Adrenal gland (tissue), 12 donors: ENCODE measurements around the gene PCSK6. TPM values are rescaled to one million over a fixed set of nuclear protein-coding genes. Genes with fewer than 3 reads are reported as not detected.

Source experiments
- DNase-seq, 7 donors: peaks; one replicate each; pipeline ENCODE4 v3.0.0-alpha.2; 2019 to 2020
- H3K27ac ChIP-seq, 5 donors: fragments of 200-600 bp; sonication (generic) in 4 of 5; 1 replicate in 3 of 5; 2 replicates in 2 of 5; pipeline versions ENCODE4 v1.5.1 to v1.8.0; 2016 to 2020; ENCODE audit warnings: mild to moderate bottlenecking in 1 of 5
- H3K27me3 ChIP-seq: fragments of 200-600 bp; 2 replicates; pipeline ENCODE4 v1.8.0; 2021
- H3K36me3 ChIP-seq, 2 donors: fragments of 200-600 bp; replicated peaks in 1 of 2; 1 replicate in 1 of 2; 2 replicates in 1 of 2; pipeline versions ENCODE4 v1.5.1 to v1.8.0; 2018 to 2022
- H3K4me1 ChIP-seq, 2 donors: fragments of 200-600 bp; replicated peaks in 1 of 2; 1 replicate in 1 of 2; 2 replicates in 1 of 2; pipeline versions ENCODE4 v1.5.1 to v1.8.0; 2018 to 2021
- H3K4me3 ChIP-seq, 4 donors: fragments of 200-600 bp; sonication (generic) in 3 of 4; one replicate each; pipeline ENCODE4 v1.5.1; 2016 to 2018
- H3K9me3 ChIP-seq, 3 donors: fragments of 200-600 bp; sonication (generic) in 1 of 3; replicated peaks in 1 of 3; 1 replicate in 2 of 3; 2 replicates in 1 of 3; pipeline versions ENCODE4 v1.5.1 to v1.8.0; 2016 to 2021
- CTCF ChIP-seq, 6 experiments: fragments of 450-650 bp in 4 of 6; fragments of 200-600 bp in 2 of 6; sonication (generic) in 1 of 6; IDR thresholded peaks; 1 replicate in 5 of 6; 2 replicates in 1 of 6; pipeline versions ENCODE4 v1.5.1 to v1.8.0; 2016 to 2021; ENCODE audit warnings: antibody characterized with exemption in 6 of 6, mild to moderate bottlenecking in 2 of 6, moderate library complexity in 1 of 6
- POLR2A ChIP-seq, 2 donors: fragments of 450-650 bp; IDR thresholded peaks; one replicate each; pipeline ENCODE4 v1.6.1; 2017; ENCODE audit warnings: antibody characterized with exemption in 2 of 2, mild to moderate bottlenecking in 2 of 2, moderate library complexity in 1 of 2
- WGBS, 4 donors: extraction: QIAGEN DNeasy Blood & Tissue Kit in 2 of 4; methylation state at CpG; one replicate each; pipeline versions ENCODE4 v1.1.5 to v1.1.7; 2013 to 2017; 5-methylcytosine and 5-hydroxymethylcytosine counted together
- intact Hi-C, 2 donors: fragments of 100-400 bp; cut with DNase I; formaldehyde crosslinking; loops; one replicate each; pipeline versions ENCODE4 v1.14.1 to v1.15.0; 2022 to 2023
- polyA plus RNA-seq, 3 donors: library from polyadenylated mRNA; stranded (reverse); fragments of 200-250 nt in 2 of 3; fragments of 350-450 nt in 1 of 3; fragmentation: Illumina TruSeq in 1 of 3; extraction: RNeasy Lipid Tissue Mini Kit (QIAGEN cat#74804) in 1 of 3; gene quantifications; one replicate each; pipeline ENCODE4 v1.2.3, GENCODE V29; 2013 to 2014
- total RNA-seq, 9 donors: library from RNA; depleted of rRNA in 4 of 9; stranded (reverse); fragments of >200 nt in 4 of 9; fragments of 120-200 nt in 1 of 9; fragmentation: NEBNext Ultra II Directional in 1 of 9; extraction: Animal tissue kit (Norgen Biotek cat#: 25700) in 1 of 9; gene quantifications; one replicate each; pipeline versions ENCODE4 v1.1.0 to v1.2.4, GENCODE V29; 2013 to 2023
- donor health status: healthy with polysubstance abuse.
- donor health status: Bipolar disorder and iron deficiency.
- donor health status: DM: yes; HTN: yes; CAD: no.
- donor health status: DM: no; HTN: no; CAD: no.
- donor health status: DM: no; HTN: no; CAD: no.
- donor health status: DM: yes; HTN: yes; CAD: no.

Gene PCSK6
- total and polyA plus RNA-seq, 12 donors: 0.88 to 53.0 (median 5.6) TPM

DNA sequence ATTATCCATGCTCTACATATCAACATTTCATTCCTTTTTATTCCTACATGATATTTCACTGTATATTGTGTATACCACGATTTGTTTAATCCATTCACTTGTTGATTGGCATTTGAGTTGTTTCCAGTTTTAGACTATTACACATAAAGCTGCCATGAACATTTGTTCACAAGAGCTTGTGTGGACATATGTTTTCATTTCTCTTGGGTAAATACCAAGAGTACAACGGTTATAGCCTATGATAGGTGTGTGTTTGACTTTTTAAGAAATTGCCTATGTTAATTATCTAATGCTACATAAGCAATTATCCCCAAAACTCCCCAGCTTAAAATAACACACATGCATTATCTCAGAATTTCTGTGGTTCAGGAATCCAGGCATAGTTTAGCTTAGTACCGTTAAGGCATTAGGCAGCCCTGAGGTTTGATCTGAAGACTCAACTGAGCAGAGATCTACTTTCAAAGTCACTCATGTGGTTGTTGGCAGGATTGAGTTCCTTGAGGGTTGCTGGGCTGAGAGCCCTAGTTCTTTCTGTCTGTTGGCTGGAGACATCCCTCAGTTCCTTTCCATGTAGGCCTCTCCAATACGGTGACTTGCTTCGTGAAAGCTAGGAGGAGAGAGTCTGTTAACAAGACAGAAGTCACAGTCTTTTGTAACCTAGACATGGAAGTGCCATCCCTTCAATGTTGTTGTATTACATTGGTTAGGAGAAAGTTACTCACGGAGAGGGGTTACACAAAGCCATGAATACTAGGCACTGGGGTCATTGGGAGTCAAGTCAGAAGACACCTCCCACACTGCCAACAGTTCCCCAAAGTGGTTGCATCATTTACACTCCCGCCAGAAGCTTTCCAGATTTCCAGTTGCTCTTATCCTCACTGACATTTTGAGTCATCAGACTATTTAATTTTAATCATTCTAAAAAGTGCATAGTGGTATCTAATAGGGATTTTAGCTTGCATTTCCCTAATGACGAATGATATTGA lies 21.0 kb upstream of the PCSK6 start:
- Histone ChIP-seq H3K27me3 (no peaks in the 10 kb centered on the region), H3K36me3 (no peaks in the 10 kb centered on the region), H3K4me3 (no peak overlapping the region), H3K27ac (no peak overlapping the region), H3K9me3 (peaks cover 0 to under 1% (median 0%) of the 10 kb centered on the region in 3 donors), H3K4me1 (no peaks in the 10 kb centered on the region)
- TF ChIP-seq CTCF (IDR thresholded peaks at IDR 0.05): no peak
- 85 to 88% (median 86%) methylated on average over 8 of the region's 8 CpGs for WGBS, 4 donors
- intact Hi-C loops: no loop called here
- DNase-seq: peak in 1 of 7 donors; percentile 17

- 88 to 89% (median 88%) methylated on average over 6 of the region's 6 CpGs for WGBS, 4 donors
- intact Hi-C loops: loop anchor here in 1 of 2 donors (10.0 kb wide), 1 partner anchor 126 kb away; no protein-coding TSS in a partner anchor
- H3K36me3 ChIP-seq: no peaks in the 10 kb centered on the region
Observed at GRCh38 chr15:101509279-101509678, 19.8 kb upstream of the PCSK6 start.

GRCh38 chr15:101506491-101506890 lies 17.0 kb upstream of the PCSK6 start:
- no peak overlapping the region for H3K4me3 ChIP-seq
- TF ChIP-seq POLR2A (IDR thresholded peaks at IDR 0.05): no peak
- no peak for TF ChIP-seq CTCF (IDR thresholded peaks at IDR 0.05)
- no peaks in the 10 kb centered on the region for H3K9me3 ChIP-seq
- peaks cover 14% of the 10 kb centered on the region for H3K27me3 ChIP-seq
- intact Hi-C loops: loop anchor here in 1 of 2 donors (10.0 kb wide), 1 partner anchor 128 kb away; no protein-coding TSS in a partner anchor
- no peak overlapping the region for H3K27ac ChIP-seq
- H3K36me3 ChIP-seq: no peaks in the 10 kb centered on the region
- DNase-seq: peak in 1 of 7 donors; percentile 40
- H3K4me1 ChIP-seq: peaks cover 6 to 7% of the 10 kb centered on the region in 2 donors
- 84 to 92% (median 87%) methylated on average over 7 to 8 of the region's 8 CpGs for WGBS, 4 donors

More at GRCh38 chr15:101509279-101509678, 19.8 kb upstream of the PCSK6 start:
- Histone ChIP-seq H3K9me3 (no peaks in the 10 kb centered on the region), H3K27me3 (no peaks in the 10 kb centered on the region), H3K27ac (no peak overlapping the region), H3K4me3 (no peak overlapping the region), H3K4me1 (no peaks in the 10 kb centered on the region)
- TF ChIP-seq POLR2A (IDR thresholded peaks at IDR 0.05) (no peak), CTCF (IDR thresholded peaks at IDR 0.05) (no peak)
- DNase-seq: no peak

DNA sequence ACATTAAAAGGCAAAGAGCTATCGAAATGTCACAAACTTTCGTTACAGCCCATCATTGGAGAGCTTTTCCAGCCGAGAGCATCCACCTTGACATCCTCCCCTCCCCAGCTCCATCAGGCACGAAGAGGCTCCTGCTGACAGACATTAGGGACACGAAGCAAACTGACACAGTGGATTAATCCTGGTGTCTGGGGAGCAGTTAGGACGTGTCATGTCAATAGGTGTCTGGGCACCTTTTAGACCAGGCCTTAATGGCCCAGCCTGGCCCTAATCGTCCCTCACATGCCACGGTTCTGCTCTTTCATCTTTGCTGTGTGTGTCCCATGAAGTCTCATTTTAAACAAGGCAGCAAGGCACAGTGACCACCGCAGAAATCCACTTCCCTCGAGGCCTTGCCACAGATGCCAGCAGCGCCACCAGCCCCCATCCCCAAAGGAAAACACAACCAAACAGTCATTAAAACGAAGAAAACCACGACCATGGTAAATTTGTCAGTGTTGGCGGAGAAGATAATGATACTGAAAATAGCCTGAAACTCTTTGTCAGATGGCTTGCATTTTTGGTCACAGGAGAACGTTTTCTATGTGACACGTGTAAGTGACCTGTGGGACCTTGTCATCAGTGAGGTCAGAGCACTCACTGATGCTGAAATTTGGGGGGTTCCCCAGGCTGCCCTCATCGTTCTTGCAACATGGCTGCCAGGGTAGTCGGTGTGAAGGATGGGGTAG lies 16.3 kb upstream of the PCSK6 start:
- DNase-seq: peak in 1 of 7 donors; percentile 25
- WGBS, 4 donors: 73 to 78% (median 77%) methylated on average over 15 to 18 of the region's 18 CpGs
- Histone ChIP-seq H3K27ac (no peak overlapping the region), H3K36me3 (no peaks in the 10 kb centered on the region), H3K4me3 (no peak overlapping the region), H3K9me3 (no peaks in the 10 kb centered on the region), H3K27me3 (peaks cover 14% of the 10 kb centered on the region), H3K4me1 (peaks cover 7 to 12% of the 10 kb centered on the region in 2 donors)
- TF ChIP-seq CTCF (IDR thresholded peaks at IDR 0.05) (no peak), POLR2A (IDR thresholded peaks at IDR 0.05) (no peak)
- intact Hi-C loops: loop anchor here in 1 of 2 donors (10.0 kb wide), 1 partner anchor 129 kb away; no protein-coding TSS in a partner anchor
